GM19099 (cell line): ENCODE data around the gene CHD3.

Experiments used
- POLR2A ChIP-seq: IDR thresholded peaks from 3 replicates; pipeline ENCODE4 v1.6.1; 2011; ENCODE audit warnings: low read depth; ENCODE audit not compliant: insufficient read length; ENCODE audit errors: extremely low read depth

CHD3 gene

DNA sequence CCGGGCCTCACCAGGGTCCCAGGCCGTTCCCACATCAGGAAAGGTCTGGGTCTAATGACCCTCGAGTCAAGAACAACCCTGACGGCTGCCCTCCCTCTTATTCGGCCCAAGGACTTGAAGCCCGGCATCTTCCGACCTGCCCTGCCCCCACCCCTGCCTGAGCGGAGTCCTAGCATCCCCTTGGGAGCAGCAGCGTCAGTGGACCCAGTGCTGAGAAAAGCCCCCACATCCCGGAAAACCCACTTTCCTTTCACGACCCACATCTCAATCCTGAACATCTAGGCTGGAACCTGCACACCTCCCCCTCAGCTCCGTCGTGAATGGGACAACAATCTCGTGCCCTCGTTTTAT is 33.0 kb upstream of the CHD3 start:
- TF ChIP-seq POLR2A: no peak

DNA sequence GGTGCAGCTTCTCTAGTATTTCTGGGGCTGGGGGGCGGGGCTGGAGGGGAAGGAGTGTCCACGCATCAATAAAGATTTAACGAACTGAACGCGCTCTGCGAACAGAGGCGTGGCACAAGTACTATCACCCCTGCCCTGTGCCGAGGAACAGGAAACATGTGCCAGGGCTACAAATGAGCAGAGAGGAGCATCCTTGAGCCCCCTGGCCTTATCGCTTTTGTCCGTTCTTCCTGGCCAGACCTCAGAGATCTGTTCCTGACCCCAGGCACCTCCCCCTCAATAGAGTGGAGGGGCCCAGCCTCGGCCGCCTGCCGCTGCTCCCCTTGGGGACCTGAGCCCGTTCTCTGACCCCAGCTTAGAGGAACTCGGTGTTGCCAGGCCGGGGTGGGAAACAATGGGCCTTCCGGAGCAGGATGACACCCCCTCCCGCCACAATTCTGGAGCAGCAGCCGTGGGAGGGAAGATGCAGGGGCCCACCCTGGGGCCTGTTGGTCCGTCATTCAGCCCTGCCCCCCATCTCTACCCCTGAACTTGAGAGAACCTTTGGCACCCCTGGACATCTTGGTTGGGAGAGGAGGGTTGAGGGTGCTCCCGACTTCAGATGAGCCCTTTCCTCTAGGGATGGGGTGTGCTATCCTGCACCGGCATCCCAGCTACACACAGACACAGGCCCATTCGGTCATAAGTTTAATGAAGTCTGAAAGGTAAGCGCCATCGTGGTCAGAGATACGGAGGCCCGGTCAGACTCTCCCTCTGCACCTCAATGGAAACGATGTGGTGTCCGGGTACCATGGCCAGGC is 32.4 kb upstream of the CHD3 start:
- TF ChIP-seq POLR2A: peak; percentile 24

GRCh38 chr17:7856811-7857712 is 31.5 kb upstream of the CHD3 start, which contains the start of gene NAA38:
Gene NAA38, minus strand, starts transcription at chr17:7857559. Its CDS starts 96 bp downstream, at chr17:7857463.
- peak; percentile 76 for TF ChIP-seq POLR2A

GRCh38 chr17:7857713-7858521 is 30.7 kb upstream of the CHD3 start, which contains the start of gene CYB5D1:
Gene CYB5D1, plus strand, starts transcription at chr17:7858003. Its CDS starts 132 bp downstream, at chr17:7858135.
- TF ChIP-seq POLR2A: no peak

- no peak for TF ChIP-seq POLR2A
Observed at GRCh38 chr17:7858522-7858810, 30.1 kb upstream of the CHD3 start.

- TF ChIP-seq POLR2A: no peak
Observed at GRCh38 chr17:7859028-7859427, 29.6 kb upstream of the CHD3 start.

DNA sequence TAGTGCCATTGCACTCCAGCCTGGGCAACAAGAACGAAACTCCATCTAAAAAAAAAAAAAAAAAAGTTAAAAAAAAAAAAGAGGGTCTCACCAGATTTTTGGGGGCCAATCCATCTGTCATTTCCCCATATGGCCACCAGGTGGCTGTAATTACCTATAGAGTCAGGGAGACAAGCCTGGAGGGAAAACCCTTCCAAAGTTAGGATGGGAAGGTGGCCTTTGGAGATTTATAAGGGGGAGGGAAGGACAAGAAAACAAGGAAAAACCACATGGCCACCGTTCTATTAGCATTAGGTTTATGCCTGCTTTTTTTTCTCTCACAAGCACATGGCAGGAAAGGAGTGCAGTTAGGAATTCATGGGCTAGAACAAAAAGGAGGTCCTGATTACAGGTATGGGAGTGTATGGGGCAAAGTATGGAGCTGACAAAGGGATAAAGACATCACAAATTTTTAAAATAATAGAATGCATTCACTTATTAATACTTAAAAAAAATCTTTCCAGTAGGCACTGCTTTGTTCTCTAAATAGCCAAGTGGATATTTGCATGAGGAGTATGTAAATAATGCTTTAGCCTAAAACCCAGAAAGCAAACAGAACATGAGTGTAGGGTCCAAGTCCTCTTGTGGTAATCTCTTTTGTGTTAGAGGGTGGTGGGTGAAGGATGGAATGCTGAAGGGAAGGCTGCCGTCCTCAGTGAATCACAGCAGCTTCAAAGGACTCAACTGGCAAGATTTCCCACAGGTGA is 25.7 kb upstream of the CHD3 start:
- no peak for TF ChIP-seq POLR2A

DNA sequence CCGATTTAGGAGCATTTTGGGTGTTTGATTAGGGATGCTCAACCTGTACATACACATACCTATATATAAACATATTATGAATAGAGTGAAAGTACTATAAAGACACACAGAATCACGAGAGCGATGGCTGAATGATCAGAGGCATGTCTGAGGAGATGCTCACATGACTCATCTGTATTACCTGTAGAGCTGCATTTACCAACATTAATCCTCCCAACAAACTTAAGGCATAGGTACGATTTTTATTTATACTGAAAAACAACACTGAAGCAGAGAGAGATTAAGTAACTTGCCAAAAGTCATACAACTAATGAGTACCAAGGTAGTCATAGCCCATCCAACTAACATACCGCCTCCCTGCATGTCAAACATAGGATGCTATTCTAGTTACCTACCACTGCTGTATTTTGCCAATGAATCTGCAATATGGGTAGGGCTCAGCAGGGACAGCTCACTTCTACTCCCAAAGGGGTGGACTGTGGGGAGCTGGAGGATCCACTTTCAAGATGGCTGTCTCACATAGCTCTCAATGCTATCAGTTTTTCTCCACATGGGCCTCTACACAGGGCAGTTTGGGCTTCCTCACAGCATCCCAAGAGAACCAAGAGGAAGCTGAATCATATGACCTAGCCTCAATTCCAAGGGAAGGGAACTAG is 23.5 kb upstream of the CHD3 start:
- TF ChIP-seq POLR2A: no peak

DNA sequence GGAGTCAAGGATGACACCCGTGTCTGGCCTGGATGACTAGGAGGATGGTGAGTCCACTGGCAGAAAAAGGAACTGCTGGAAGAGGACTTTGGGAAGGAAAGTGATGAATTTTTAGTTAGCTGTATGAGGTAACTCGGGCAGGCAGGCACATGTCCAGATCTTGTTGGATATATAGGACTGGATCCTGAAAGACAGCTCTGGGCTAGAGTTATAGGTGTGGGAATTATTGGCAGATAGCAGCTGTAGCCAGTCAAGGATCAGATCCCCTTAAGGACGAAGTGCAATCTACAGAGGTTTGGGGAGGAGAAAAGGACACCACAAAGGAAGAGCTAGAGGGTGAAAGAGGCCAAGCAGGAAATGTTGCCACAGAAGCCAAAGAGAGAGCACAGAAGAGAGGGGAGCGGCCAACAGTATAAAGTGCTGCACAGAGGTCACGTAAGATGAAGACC is 20.7 kb upstream of the CHD3 start:
- TF ChIP-seq POLR2A: no peak

DNA sequence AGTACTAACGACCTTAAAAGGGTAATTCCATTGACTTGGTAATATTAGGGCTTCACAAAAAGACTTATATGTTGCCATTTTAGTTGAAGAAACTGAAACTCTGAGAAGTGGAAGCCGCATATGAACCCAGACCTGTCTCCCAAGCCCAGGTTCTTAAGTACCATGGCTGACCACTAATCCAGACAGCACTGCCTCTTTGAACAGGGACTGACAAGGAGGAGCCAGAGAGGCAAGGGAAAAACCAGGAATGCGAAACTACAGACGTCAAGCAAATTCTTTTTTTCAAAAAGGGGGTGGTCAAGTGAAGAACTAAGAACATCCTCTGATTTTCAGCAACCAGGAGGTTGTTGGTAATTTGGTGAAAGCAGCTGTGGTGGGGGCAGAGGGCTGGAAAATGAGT is 15.5 kb upstream of the CHD3 start:
- no peak for TF ChIP-seq POLR2A

DNA sequence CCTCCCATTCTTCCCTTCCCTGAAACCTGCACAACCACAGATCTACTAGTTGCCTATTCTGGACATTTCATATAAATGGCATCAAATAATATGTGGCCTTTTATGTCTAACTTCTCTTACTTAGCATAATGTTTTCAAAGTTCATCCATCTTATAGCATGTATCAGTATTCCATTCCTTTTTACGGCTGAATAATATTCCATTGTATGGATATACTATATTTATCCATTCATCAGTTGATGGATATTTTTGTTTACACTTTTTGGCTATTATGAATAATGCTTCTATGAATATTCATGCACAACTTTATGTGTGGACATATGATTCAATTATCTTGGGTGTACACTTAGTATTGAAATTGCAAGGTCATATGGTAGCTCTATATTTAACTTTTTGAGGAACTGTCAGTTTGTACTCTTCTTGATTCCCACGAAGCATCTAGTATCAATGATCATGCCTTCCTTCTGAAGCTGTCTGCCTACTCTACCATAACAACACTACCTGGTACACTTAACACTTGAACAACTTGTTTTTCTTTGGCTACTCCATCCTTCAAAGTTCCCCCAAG is 12.7 kb upstream of the CHD3 start:
- no peak for TF ChIP-seq POLR2A

DNA sequence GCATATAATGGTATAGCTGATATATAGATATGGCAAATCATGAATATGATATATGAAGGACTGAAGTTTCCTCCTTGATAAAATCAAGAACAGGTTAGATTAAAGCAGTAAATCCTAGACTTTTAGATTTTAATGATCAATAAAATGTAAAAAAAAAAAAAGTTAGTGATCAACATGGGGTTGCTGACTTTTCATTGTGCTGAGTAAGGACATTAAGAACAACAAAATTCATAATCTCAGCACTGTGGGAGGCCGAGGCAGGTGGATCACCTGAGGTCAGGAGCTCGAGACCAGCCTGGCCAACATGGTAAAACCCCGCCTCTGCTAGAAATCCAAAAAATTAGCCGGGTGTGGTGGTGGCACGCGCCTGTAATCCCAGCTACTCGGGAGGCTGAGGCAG is 10.4 kb upstream of the CHD3 start:
- no peak for TF ChIP-seq POLR2A

DNA sequence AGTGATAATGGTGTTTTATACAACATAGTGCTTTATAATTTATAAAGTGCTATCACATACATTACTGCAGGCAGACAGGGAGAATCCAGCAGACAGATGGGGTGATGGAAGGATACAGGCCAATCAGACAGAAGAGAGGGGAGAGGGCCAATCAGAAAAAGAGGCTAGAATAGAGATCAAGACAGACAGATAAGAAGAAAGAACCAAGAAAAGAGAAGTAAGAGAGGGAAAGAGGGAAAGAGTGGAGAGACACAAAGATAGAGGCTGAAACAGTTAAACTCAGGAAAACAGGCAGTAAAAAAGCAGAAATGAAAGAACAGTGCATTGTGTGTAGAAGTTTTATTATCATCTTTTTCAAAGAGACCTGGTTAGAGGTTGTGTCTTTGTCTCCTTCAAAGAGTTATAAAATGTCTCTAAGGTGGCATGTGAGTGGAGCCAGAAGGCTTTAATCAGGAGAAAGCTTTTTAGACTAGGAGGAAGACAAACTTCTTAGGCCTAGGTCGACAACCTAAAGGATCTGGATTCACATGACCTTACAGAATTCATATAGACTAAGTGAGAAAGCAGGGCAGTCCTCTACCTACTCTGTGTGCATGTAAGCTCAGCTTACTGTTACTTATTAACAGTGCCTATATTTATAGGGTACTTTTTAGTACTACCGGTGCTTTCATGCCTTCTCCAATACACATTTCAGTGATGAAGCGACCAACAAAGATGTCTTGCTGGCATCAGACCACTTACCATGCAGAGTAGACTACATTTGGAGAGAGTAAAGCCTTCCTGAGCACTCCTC is 8.3 kb upstream of the CHD3 start:
- peak; percentile 38 for TF ChIP-seq POLR2A
